Measurements from ENCODE around the gene ISOC2. TPM values are rescaled to one million over a fixed set of nuclear protein-coding genes. Genes with fewer than 3 reads are reported as not detected.

ISOC2 gene
- total RNA-seq, 1 experiment from 2014 or later, result 72.2 TPM

DNA sequence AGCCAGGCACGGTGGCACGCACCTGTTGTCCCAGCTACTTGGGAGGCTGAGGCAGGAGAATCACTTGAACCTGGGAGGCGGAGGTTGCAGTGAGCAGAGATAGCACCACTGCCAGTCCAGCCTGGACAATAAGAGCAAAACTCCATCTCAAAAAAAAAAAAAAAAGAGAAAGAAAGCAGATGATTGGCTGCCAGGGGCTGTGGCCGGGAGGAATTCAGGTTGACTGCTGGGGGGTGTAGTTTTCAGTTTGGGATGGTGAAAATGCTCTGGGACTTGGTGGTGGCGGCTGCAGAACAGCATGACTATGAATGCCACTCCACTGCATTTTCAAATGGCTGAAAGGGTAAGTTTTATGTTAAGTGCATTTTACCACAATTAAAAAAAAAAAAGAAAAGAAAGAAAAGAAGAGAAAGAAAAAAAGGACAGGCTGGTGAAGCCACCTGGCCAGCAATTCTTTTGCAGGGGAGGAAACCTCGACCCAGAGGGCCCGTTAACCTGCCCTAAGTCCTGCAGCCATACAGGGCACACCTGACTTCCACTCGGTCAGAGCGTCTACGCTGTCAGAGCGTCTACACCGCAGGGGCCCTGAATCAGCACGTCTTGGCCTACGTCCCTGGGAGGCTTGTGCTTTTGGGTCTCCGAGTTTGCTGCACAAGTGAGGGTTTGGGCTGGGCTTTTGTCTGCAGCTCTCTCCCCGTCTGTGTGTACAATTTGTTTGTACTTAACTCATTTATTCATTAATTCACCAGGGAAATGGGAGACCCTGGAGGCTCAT, 3.6 kb downstream of the ISOC2 start:
- no peaks in the 10 kb centered on the region for H3K9me3 ChIP-seq (ENCODE audit: control insufficient read depth, low read depth, low read length)
- H3K18ac ChIP-seq (ENCODE audit: insufficient read length, low read depth, low read length), result no peak overlapping the region
- peaks cover 5% of the 10 kb centered on the region; the same call in 1 of the 2 replicates for H3K4me1 ChIP-seq (ENCODE audit: insufficient read depth, low read length)
- DNase-seq, result no peak
- Mint-ChIP-seq H3K4me3 (no peak overlapping the region; a peak in 1 of 5 replicates), H3K27me3 (ENCODE audit: low read depth) (peaks cover 3% of the 10 kb centered on the region), H3K9me3 (peaks cover 0 to 3% of the 10 kb centered on the region in 2 experiments; a peak in 1 of 5 replicates), H3K4me1 (peaks cover 13 to 32% of the 10 kb centered on the region in 2 experiments), H3K27ac (no peak overlapping the region), H3K36me3 (ENCODE audit: insufficient read depth in 1 of 3, low read depth in 3 of 3) (peaks cover 16 to 18% (median 18%) of the 10 kb centered on the region in 3 experiments)
- no CpG with 5 or more reads among the region's 16 CpGs for WGBS (ENCODE audit: extremely low coverage, insufficient read length, low lambda C conversion rate)
- no peaks in the 10 kb centered on the region for H3K79me1 ChIP-seq (ENCODE audit: insufficient read depth, low read depth, low read length, poor library complexity, severe bottlenecking)
- no peak overlapping the region for H3K9ac ChIP-seq (ENCODE audit: extremely low read depth, insufficient read length, low read length)
- H3K23me2 ChIP-seq (ENCODE audit: insufficient read length, low read depth, low read length, poor library complexity, severe bottlenecking), result peaks cover 5% of the 10 kb centered on the region
- no peak overlapping the region for H3K4ac ChIP-seq (ENCODE audit: low read depth, low read length)
- H2BK12ac ChIP-seq (ENCODE audit: insufficient read length, low read depth, low read length), result no peak overlapping the region
- H2BK20ac ChIP-seq (ENCODE audit: low read depth, low read length, poor library complexity, severe bottlenecking), result no peak overlapping the region
- no peak overlapping the region for H2BK120ac ChIP-seq (ENCODE audit: low read depth, low read length, poor library complexity, severe bottlenecking)
- no peak overlapping the region for H4K5ac ChIP-seq (ENCODE audit: insufficient read length, low read depth, low read length)
- no peak overlapping the region for H3K4me2 ChIP-seq (ENCODE audit: insufficient read depth, insufficient read length, low read length)
- TF ChIP-seq, protein P1, sequence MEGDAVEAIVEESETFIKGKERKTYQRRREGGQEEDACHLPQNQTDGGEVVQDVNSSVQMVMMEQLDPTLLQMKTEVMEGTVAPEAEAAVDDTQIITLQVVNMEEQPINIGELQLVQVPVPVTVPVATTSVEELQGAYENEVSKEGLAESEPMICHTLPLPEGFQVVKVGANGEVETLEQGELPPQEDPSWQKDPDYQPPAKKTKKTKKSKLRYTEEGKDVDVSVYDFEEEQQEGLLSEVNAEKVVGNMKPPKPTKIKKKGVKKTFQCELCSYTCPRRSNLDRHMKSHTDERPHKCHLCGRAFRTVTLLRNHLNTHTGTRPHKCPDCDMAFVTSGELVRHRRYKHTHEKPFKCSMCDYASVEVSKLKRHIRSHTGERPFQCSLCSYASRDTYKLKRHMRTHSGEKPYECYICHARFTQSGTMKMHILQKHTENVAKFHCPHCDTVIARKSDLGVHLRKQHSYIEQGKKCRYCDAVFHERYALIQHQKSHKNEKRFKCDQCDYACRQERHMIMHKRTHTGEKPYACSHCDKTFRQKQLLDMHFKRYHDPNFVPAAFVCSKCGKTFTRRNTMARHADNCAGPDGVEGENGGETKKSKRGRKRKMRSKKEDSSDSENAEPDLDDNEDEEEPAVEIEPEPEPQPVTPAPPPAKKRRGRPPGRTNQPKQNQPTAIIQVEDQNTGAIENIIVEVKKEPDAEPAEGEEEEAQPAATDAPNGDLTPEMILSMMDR (conservative IDR thresholded peaks at IDR 0.05), result no peak
- no peaks in the 10 kb centered on the region for H3K27me3 ChIP-seq (ENCODE audit: insufficient read depth, low read length)
- H3K14ac ChIP-seq (ENCODE audit: insufficient read depth, low read length), result no peak overlapping the region
- H4K8ac ChIP-seq (replicated peaks; ENCODE audit: insufficient read length, low read depth, low read length), result no peak overlapping the region
- H2AK5ac ChIP-seq (ENCODE audit: insufficient read length, low read length), result no peak overlapping the region
- no peaks in the 10 kb centered on the region for H4K20me1 ChIP-seq (ENCODE audit: control insufficient read depth, insufficient read depth, insufficient read length)
- H2BK15ac ChIP-seq (ENCODE audit: low read depth, low read length), result no peak overlapping the region
- H3K56ac ChIP-seq (ENCODE audit: insufficient read length, low read depth, low read length), result no peak overlapping the region
- H4K91ac ChIP-seq (ENCODE audit: insufficient read length, low read depth, low read length), result no peak overlapping the region
- H3K79me2 ChIP-seq (ENCODE audit: insufficient read depth, low read length), result 0 out of 2 replicates have a peak, but pooled peaks cover 4% of the 10 kb centered on the region
- H3K23ac ChIP-seq (ENCODE audit: insufficient read length, low read depth, low read length), result no peak overlapping the region
- H3K27ac ChIP-seq (ENCODE audit: insufficient read length, low read depth, low read length), result no peak overlapping the region
- no peak overlapping the region for H2AFZ ChIP-seq (ENCODE audit: low read length)
- H3T11ph ChIP-seq (ENCODE audit: low read length), result no peak overlapping the region
- no peak overlapping the region for H2BK5ac ChIP-seq (ENCODE audit: insufficient read length, low read length)

Measured in H9 (cell line).